Inflammatory macrophage treated with lipopolysaccharide for 1 hour (primary cell): ENCODE measurements around the gene ACSS1.

Experiments
- DNase-seq, 2 donors: peaks; one replicate each; pipeline ENCODE4 v3.0.0-alpha.2; 2020 to 2022

ACSS1 gene

DNA sequence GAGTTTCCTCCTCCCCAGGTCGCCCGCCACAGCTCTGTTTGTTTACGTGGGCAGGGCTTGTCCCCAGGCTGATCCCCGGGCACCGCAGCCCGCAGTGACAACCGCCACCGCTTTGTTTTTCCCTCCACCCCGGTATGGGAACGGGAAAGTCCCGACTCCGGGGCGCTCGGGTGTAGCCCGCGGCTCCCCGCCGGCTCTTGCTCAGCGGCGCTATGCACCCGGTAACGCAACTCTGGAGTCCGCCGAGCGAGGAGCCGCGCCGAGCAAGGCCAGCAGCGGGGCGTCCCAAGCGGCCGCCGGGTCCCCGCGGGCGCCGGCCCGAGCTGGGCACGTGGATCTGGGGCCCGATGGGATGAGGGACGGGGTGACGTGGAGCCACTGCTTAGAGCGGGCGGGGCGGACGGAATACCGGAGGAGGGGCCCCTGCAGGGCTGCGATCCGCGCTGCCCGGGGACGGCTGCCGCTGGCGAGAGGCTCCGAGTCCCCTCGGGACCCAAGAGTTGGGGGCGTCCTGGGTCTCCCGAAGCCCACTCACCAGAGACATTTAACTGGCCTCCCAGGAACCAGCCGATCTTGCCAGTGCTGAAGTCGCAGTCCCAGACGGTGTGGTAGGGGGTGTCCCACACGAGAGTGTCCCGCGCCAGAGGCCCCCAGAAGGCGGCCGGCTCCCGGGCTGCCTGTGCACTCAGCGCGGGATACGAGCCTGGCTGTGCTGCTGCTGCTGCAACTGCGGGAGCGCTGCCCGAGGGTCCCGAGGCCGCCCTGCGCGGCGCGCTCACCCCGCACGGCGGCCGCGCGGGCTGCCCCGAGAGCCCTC, 497 bp downstream of the ACSS1 start:
- DNase-seq = peak; percentile 57 to 63

DNA sequence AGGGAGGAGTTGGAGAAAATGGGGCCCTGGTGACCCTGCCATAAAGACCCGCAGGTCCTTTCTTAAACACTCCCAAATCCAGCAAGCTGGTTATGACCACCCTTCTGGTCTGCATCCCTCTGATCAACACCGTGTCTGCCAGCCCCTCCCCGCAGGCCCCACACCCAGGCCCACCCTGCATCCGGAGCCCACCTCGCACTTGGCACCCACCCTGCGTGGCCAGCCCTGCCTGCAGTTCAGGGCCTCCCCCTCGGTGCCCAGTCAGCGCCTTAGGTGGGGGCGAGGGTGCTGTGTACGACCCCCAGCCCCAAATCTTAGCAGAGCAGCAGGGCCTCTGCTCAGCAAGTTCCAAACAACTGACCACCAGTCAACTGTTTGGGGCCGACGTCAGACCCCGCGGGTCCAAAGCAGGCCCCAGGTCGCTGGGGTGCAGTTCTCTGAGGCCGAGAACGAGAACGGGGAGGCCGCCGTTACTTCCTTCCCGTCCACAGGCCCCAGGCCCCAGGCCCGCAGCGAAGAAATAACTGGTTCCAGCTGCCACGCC, 1.2 kb downstream of the ACSS1 start:
- no peak for DNase-seq

DNA sequence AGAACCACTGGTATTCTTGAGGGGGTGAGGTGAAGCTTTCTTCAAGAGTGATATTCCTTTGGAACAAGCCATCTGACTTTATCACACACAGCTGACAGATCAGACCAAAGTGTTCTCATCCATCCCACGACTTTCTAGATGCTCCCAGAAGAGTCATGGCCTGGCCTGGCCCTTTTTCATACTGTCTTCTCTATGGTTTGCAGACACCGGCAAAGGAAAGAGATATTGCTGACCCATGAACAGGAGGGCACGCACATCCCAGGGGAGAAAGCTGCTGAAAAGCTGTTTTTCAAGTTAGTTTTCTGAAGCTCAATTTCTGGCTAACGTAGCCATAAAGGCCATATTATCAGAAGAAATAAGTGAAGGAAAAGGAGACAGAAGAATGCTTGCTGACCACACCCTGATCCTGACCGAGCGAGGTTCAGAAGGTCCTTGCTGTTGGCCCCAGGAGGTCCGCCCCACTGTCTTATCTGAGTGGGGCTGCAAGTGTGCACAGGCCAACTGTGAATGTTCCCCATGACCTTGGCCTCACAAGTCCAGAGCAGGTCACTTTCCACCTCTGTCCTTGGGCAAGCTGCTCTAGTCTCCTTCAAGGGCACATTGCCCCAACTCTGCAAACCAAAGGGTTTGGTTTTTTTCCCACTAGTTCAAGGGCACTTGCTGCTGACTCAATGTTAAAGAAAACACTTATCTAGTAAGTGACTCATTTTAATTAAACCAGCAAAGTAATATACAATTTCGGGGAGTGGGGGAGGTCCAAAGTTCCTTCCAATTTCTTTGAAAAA, 2.0 kb downstream of the ACSS1 start:
- no peak for DNase-seq

DNA sequence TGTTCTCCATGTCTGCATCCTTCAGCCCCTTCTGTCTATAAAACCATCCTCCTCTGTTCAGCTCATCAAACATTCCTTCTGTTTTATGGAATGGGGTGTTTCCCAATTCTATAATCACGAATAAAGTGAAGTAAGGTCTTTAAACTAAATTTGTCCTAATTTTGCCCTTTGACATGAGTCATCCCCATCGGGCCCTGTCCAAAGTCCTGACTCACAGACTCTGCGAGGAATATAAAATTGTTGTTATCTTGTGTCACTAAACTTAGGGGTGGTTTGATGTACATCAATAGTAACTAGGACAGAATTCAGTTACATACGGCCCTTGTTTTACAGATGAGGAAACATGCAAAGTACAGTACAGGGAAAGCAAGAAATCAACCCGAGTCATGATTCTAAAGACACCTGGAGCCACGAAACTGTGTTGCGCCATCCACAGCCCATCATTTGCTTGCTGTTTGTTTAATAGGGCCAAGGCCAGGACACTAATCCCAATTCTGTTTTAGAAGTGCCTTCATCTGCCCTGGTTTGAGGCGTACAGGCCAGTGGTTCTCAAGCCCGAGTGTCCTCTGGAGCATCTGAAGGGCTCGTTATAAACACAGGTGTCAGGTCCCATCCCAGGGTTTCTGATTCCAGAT, 2.8 kb downstream of the ACSS1 start:
- peak in 1 of 2 donors; percentile 27 for DNase-seq

DNA sequence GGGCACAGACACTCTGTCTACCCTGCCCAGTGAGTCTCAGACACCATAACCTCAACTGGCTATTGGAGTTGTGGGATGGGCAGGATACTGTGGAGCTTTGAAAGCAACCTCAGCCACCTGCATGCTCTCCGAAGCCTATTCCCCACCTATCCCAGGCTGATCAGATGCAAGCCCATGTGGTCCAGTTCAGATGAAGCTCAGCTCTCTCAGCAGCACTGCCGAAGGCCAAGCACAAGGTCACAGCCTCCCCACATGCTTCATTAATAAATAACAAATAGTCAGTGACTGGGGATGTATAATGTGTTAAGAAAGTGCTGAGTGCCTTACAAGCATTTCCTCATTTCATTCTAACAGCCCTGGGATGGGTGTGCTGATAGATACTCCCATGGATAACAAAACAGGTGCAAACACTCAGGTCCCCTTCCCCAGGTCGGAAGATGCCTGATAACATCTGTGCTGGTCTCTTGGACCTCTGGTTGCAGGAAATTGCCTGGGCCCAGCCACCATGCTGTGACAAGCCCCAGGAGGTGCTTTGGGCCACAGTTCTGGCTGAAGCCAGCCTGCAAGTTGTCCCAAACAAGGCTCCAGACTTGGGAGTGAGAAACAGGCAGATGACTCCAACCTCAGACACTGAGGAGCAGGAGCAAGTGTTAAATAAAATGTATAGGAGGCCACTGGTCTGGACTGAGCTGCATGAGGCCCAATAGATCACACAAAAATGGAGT, 3.7 kb downstream of the ACSS1 start:
- DNase-seq = no peak

DNA sequence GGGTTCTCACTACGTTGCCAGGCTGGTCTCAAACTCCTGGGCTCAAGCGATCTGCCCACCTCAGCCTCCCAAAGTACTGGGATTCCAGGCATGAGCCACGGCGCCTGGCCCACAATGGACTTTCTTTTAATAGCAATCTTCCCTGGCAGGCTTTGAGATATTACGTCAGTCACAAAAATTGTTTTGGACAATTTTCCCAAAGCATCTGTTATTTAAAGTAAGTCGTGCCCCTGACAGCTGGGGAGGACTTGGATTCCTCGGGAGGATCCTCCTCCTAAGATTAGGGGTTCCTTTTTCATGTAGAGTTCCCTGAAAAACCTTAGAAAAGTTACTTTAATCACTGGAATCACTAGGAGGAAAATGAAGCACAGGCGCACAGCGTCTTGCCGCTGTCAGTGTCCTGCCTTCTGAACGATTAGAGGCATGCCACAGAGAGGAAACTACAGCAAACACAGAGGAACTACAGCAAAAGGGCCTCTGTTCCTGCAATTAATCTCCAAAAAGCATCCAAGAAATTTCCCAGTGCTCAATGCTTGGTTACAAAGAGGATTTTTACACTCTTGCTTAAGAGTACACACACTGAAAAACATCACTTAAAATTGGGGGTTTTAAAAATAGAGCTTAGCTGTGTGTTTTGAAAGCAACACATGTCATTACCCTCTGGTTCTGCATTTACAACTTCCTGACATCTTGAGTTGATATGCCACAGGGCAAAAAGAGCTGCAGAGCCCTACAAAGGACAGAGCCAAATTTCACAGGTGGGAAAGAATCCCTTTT, 4.5 kb downstream of the ACSS1 start:
- peak in 1 of 2 donors; percentile 27 for DNase-seq

DNA sequence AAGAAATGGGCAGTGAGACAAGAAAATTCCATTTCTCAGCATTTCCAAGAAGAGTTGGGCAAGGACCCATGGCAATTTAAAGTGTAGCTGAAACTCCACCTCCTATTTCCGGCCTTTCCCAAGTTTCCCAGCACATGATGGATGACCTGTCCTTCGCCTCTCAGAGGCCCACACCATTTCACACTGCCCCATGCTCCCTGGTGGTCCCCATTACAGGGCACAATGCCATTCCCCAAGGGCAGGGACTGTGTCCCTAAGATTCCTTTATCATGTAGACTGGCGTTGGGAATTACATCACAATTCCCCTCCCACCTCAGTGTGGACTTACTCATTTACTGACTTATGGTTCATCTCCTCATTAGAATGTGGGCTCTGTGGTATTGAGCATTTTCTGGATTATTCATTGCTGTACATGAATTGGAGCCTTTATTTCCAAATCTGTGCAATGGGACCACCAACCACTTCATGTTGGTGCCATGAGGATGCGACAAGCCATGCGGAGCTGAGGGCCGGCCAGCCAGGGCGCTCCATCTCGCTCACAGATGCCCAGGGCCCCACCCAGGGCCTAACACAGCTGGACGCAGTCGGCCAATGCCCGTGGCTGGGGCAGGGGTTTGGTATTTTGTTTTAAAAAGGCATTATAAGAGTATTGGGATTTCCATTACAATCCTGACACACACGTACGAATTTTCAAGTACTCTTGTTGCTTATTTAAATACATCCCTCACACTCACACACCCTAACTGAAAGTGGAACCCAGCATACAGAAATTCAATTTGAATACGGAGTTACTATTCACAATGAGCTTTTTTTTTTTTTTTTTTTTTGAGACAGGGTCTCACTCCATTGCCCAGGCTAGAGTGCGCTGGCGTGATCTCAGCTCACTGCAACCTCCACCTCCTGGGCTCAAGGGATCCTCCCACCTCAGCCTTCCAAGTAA, 5.4 kb downstream of the ACSS1 start:
- no peak for DNase-seq

DNA sequence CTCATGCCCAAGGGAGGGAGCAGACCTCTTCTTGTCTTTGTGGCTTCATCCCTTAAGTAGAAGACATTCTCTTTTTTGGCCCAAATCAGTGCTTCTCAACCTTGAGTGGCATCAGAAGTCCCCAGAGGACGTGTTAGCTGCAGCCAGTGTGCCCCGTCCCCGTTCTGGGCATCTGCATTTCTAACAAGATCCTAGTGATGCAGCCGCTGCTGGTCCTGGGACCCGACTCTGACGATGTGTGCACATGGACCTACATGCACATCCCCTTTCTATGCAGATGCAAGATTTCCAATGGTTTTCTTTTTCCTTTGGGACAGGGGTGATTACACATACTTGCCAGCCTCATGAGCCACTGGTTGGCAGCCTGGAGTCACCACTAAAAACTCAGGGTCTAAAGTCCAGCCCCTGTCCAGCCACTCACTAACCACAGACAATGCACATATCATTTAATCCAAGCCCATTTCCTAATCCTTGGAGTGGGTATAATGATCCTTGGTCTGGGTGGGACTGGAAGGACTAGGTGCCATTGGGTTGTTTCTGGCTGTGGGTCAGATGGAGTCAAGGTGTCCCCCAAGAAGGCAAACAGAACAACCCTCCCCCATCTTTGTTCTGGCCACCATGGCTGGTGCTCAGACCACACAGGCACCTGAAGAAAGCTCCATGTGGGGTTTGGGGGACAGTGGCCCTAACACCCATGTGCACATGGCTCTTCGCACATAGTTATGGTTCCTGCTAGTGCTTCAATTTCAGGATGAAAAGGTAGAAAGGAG, 6.4 kb downstream of the ACSS1 start:
- no peak for DNase-seq

DNA sequence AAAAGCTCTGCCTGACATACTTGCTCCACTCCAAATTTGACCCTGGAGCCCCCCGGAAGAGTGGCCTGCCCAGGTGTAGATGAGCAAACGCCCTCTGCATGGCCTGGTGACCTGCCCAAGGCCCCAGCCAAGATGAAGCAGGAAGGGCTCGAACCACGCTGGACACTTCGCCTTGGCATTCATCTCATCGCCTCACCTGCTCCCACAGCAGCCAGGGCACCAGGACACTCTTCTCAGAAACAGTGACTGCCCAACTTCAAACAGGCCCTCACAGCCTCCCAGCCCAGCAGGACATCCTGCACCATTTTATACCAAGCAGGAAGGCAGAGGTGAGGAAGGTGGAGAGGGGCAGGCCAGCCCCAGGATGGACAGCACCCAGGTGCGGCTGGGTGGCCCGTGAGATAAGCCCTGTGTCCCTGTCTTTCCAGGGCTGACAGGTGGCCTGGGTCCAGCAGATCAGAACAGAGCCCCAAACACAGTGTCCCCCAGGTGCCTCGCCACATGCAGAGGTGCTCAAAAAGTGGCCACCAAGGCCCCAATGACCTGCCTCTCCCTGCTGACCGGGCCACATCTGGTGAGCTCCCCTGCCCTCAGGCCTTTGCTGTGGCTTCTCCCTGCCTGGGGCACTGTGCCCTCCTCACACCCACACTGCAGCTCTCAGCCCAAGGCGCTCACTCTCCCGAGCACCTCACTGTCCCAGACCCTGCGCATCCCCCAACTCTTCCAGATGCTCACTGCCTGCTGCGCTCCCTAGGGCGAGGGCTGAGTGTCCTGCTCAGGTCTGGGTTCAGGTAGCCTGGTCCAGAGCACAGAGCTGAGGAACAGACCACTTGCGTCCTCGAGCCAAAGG, 7.2 kb downstream of the ACSS1 start:
- DNase-seq = no peak

DNA sequence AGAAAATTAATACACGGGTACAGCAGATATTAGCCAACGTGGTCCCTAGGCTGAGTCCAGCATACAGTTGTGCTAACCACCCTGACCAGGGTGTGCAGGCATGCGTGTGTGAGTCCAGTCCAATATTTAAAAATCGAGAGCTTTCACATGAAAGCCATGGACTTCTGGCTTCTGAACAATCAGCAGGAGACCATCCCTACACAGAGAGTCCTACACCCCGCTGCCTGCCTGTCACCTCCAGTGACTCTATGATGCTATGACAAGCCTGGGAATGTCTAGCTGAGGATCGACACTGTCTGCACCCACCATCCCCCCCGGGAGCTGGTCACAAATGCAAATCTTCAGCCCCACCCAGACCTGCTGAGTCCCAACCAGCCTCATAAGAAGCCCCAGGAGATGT, 7.9 kb downstream of the ACSS1 start:
- no peak for DNase-seq

DNA sequence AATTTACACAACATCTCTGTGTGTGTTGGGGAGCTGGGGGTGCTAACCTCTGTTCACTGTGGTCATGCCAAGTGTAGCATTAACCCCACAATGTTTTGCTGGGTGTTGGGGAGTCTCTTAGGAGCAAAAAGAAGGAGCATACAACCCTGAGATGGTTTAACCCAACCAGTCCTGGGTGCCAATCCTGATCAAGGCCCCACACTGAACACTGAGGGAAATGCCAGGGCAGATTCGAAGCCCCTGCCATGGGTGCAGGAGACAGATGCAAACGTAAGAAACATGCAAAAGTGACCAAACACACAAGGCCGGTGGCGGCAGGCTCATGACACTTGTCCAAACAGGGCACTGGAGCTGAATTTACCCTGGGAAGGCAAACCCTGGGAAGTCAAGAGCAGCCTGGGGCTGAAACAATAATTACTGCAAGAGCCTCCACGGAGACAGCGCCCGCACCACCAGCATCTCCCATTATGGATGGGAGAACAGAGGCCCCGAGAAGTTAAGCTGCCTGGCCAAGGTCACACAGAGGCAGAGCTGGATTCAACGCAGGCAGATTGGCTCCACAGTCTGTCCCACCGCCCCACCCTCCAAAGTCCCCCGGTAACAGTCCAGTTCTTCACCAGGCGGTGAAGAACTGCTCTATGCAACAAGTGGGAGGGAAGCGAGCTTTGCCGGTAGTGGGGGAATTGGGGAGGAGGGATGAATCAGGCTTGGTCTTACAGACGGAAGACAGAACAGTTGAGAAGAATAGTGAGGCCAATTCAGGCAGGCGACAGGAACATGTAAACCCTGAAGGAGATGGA, 8.5 kb downstream of the ACSS1 start:
- no peak for DNase-seq

DNA sequence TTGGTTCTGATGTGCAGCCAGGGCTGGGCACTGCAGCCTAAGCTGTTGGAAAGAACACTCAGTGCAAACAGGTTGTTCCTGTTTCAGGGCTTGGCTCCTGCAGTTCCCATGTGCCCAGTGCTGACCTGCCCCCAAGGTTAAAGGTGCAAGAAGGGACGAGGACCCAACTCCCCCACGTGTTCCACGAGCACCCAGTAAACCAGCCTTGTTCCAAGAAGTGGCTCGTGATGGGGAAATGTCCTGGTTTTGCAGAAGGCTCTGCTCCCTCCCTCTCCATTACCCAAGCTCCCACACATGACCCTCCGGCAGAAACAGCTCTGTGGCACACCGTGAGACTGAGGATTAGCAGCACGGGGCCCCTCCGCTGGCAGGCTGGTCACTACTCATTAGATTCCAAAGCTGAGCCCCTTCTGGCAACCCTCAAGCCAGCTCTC, 9.4 kb downstream of the ACSS1 start:
- DNase-seq = no peak

DNA sequence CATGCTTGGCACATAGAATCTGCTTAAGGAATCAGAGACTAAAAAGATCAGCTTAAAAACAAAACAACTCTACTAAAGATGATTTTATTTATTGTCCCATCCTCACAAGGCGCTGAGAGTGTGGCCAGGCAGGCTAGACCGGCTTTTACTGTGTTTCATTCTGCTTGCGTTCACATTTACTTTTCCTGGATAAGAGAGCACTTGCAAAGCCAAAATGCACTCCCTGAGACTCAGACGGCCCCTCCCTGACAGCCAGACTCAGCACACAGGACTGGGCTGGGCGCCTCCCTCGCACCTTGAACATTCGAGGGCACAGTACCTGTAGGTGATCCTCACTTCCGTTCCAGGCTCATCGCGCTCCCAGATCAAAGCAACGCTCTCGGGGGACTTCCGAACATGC, 10.2 kb downstream of the ACSS1 start:
- DNase-seq = no peak

DNA sequence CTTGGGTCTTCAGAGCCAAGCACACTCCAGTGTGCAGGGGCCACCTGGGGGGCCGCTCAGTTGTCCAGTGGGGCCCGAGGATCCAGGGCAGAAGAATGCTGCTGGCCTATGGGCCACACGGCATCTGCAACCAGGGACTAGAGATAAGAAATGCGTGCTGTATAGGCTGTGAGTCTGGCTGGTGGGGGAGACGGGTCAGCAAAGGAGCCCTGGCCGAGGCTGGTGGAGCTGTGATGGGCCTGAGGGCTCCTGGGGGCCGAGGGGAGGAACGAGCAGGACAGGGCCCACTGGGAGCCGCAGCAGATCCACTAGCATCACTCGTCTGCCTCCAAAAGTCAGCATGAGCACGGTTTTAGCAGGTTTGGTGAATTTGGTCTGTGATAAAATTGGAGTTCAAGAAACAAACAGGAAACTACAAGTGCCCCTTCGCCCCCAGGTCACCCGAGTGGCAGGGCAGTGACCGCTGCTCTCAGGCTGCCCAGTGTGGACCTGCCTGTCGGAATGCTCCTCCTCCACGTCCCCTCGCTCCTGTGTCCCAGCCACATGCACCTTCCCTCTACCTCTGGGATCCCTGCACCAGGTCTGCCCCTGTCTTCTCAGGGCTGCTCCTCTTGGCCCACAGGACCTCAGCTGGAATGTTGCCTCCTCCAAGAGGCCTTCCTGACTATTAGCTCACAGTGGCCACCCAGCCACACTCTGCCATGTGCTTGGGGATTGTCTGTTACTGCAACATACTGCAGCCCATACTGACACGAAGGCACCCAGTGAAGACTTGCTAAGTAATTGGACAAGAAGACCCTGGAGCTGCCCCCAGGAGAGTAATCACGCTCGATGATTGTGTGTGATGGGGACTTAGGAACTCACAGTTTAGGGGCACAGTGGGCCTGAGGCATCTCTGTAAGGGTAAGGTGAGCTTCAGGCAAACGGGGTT, 10.9 kb downstream of the ACSS1 start:
- DNase-seq = no peak

DNA sequence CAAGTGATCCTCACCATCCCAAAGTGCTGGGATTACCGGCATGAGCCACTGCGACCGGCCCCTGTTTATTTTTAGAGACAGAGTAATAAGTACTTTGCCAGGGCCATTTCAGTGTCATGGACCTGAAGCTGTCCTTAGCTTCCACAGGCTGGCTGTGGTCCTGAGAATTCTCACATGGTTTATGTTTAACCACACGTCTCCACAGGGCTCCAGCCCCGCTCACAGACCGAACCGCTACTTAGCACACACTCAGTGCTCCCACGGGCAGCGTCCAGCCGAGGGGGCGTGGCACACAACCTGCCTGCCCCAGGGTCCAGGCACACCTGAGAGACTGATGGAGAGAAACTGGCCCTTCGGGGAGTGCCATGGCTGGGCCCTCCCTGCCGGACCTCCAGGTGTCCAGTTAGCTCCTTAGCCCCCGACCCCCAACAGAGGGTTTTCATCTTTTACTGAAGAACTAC, 11.7 kb downstream of the ACSS1 start:
- DNase-seq = no peak

DNA sequence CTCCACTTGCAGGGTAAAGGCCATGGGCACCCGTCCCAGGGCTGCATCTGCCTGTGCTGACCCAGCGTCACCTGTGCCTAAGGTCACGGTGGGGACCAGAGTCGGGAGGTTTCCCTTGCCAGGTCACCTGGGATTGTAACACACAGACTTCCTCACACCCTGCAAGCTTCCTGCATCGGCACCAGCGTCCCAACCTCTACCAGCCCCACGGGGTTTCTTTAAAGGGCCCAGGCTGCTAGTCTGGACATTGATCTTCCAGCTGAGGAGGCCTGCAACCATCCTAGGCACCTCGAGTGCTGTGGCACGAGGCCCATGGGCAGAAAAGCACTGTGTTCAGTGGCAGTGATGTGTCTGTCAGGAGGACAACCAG, 12.6 kb downstream of the ACSS1 start:
- DNase-seq = no peak
